ENCODE results near the gene GJB1.
"Not testable (repeated sequence)": the region's sequence is repeated elsewhere in the genome, so short reads cannot be mapped to it uniquely, and the experiment has no call there.

Gene GJB1

DNA sequence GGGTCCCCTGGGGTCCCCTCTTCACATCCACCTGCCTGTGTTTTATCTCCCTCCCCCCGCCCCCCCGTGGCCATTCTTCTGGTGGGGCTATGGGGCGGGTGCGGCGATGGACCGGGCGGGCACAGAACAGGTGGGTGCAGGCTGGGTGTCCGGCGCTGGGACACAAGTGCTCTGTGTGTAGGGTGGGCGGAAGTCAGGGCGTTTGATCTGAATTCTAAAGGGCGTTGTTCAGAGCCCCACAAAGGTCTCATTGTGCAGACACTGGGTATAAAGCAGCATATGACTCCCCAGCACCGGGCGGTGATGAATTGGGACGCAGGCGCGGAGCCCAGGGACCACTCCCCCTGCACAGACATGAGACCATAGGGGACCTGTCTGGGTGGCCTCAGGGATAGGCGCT, at the start of gene GJB1:
Gene GJB1 (plus strand): TSS at position 296 of the 400 bp plus-strand sequence. CDS start 484 bp downstream, outside the sequence.
- DNase-seq: no peak

DNA sequence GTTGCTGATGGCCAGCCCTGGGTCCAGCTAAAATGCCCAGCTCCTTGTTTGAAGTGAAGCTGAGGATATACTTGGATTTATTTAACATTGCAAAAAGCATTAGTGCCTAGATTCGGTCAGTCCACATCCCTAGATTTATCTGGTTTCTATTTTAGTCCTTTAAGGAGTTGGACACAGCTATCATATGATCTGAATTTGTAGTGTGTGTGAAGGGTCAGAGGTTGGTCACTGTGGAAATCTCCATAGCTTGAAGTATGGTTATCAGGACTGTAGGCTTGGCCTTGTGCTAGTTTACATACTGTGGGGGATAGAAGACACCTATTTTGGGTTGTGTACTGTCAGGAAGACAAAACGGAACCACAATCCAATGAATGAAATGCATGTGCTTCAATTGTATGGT, 49.6 kb upstream of the GJB1 start:
- DNase-seq: no peak

DNA sequence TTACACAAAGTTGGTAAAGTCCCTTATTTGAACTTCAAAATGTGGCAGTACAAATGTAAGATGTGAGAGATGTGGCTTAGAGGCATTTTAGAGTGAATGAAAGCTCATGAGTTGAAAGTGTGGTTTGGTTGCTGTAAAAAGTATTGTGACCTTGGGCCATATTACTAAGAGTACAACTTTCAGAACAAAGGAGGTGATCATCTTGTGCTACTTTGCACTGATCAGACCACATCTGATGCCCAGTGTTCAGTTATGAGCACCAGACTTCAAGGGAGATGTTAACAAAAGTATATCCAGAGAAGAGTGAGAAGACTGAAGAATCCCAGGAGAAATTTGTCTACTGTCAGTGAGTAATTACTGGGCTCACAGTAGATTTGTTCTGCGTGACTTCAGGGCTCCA, 48.2 kb upstream of the GJB1 start:
- no peak for DNase-seq

DNA sequence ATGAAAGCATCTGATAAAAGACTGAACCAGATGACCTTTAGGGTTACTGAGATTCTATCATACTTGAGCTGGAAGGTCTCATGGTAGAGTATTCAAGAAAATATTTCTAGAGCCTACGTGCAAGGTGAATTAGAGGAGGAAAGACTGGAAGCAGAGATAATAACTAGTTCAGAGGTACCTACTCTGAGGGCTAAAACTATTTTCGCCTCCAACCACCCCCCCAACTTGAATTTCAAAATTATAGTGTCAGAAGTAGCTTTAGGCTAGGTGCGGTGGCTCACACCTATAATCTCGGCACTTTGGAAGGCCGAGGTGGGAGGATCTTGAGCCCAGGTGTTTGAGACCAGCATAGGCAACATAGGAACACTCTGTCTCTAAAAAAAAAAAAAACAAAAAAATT, 47.5 kb upstream of the GJB1 start:
- no peak for DNase-seq

DNA sequence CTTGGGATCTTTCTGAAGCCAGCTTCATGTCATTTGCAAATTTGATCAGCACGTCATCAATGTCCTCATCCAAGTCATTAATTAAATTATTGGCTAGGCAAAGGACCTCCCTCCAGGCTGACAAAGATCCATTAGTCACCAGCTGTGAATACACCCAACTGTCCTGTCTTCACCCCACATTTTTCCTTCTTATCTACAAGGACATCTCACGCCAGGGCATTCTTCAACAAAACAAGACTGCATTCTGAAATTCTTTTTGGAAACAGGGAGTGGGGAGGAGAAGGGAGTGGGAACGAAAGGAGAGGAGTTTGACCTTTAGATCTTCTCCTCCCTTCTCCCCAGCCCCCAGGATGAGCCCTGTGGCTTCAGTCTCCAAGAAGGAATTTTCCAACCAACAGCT, 45.7 kb upstream of the GJB1 start:
- no peak for DNase-seq

DNA sequence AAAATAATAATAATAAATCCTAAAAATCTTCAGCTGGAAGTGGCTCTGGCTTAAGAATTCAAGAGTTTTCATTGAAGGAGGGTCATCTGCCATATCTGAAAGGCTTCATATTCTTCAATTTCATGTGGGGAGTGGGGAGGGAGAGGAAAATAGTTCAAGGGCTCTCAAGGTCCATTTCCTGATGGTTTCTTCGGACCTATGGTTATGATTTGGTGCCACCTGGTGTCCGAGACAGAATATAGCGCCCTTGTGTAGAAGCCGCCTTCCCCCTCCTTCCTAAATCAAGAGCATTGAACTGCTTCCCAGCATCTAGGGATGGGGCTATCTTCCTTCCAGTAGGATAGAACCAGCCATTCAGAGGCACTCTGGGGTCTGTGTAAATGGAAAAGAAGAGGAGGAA, 44.1 kb upstream of the GJB1 start:
- DNase-seq: peak; percentile 58

DNA sequence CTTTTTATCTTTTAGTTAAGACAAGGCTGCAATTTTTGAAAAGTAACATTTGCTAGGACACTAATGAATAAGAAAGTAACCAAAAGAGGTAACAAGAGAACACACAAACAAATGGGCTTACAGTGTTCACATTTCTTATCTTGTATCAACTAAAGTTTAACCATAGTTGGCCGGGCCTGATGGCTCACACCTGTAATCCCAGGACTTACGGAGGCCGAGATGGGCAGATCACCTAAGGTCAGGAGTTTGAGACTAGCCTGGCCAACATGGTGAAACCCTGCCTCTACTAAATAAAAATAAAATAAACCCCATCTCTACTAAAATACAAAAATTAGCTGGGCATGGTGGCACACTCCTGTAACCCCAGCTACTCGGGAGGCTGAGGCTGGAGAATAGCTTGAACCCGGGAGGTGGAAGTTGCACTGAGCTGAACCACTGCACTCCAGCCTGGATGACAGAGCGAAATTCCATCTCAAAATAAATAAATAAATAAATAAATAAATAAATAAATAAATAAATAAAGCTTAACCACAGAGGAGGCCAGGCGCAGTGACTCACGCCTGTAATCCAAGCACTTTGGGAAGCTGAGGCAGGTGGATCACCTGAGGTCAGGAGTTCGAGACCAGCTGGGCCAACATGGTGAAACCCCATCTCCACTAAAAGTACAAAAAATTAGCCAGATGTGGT, 42.3 kb upstream of the GJB1 start:
- DNase-seq: not testable (repeated sequence)

DNA sequence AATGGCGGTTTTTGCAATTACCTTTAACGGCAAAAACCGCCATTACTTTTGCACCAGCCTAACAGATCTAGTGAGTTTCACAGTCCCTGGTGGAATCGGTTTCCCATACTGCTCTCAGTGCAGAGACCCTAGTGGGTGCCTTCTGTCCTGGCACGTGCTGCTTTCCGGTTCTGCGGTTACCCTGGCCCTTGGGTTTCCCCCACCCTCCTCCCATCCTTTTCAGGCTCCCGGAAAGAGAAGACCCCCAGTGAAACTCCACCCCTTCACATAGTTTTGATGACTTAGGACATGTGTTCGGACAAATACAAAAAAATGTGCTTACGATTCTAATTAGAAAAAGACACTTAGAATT, 41.5 kb upstream of the GJB1 start:
- DNase-seq: peak; percentile 75

DNA sequence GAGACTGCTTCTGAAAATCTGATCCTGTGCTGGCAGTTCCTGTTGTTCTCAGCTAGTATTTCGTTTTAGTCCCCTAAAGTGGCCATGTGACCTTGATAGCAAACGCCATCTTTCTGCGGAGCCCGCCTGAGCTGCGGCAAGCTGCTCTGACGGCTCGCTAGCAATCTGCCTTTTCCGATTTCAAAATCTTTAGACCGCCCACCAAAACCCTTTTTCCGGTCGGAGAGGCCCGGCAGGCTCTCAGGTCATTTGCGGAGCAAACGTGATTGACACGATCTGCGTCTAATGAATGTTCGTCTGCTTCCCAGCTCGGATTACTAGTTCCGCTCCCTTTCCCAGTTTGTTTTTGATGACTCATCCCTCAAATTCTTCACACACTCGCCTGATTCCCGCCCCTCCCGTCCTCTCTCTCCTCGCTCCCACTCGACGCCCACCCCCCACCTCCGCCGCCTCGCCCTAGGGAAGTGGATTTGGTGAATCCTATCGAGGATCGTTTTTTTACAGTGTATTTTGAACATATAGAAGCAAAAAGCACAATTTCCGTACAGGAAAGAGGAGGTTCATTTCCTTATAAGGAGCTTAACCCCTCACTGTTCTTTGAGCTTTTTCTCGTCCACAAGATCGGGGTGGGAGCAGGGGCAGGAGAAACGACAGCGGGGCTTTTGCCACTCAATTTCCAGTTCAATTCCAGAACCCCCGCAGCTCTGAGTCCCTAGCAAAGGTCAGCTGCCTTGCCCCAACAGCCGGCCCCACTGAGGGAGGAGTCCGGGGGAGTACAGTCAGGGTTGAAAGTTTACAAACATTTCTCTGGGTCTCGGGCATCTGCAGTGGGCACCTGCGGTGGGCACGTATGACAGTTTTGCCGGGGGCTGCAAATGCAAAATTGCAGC, 40.9 kb upstream of the GJB1 start:
- DNase-seq: peak; percentile 93

DNA sequence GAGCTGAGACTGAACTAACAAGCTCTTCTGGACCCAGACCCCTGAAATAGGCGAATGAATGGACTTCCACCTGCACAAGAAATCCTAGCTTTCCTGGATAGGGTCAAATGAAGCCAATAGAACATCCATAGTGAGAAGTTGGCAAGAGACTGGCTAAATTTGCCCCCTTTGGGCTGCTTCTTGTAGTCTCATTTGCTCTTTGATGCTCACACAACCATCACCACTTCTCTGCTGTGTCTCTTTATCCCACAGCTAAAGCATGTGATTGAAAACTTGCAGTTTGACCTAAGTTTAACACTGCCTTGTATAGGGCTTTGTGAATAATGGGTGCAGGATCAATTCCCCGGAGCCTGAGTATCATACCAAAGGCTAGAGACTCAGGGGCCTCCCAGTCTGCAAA, 40.2 kb upstream of the GJB1 start:
- no peak for DNase-seq

DNA sequence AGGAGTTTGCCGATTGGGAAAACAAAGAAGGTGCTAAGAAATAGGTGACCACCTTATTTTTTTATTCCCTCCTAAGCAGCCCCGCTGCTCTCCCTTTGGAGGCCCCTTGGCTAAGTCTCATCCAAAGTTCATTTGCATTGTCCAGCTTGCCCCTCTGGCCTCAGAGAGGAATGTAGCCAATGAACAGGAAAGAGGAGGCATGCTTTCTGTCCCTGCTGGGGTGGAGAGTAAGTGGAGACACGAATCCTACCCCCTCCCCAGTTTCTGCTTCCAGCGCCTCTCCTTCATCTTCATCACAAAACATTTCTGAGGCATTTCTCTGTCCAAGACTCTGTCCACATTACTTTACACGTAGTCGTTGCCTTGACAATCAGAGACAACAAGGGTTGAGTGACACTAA, 39.7 kb upstream of the GJB1 start:
- DNase-seq: no peak

DNA sequence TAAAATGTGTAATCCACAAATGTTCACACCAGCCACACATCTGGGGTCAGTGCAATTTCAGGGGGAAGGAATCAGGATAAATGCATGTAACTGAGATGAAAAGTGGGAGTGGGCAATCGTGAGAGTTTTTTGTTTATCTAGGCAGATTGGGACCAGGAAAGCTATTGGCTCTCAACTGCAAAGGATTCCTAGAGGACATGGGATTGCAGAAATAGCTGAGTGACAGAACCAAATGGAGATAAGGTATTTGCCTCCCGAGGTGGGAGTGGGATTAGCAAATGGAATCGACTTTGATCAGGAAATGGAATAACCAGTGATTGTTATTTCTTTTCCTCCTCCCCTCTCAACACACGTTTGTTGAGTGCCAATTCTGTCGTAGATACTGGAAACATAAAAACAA, 38.9 kb upstream of the GJB1 start:
- no peak for DNase-seq

DNA sequence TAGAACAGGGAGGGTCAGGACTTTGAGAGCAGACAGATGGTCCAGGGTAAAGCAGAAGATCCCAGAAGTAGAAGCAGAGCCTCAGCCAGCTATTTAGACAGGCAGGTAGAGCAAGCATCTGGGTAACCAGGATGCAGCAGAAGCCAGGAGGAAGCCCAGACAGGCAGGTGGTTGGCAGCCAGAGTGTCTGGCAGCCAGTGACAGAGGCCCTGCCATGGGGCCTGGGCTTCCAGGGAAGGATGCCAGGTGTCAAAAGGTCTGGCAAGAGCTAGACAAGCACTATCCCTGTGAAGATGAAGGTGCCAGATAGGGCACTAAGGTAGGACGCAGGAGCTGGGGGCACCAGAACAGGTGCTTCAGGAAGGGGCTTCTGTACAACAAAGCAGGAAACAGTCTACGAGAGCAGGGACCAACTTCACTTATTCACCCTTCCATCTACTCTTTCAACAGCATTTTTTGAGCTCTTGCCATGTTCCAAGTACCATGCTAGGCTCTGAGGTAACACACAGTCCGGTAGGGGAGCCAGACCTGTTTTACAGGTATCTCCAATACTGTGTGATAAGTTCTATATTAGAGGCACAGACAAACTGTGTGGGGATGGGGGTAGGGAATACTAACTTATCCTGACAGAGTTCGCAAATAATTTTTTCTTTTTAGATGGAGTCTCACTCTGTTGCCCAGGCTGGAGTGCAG, 38.1 kb upstream of the GJB1 start:
- DNase-seq: no peak

DNA sequence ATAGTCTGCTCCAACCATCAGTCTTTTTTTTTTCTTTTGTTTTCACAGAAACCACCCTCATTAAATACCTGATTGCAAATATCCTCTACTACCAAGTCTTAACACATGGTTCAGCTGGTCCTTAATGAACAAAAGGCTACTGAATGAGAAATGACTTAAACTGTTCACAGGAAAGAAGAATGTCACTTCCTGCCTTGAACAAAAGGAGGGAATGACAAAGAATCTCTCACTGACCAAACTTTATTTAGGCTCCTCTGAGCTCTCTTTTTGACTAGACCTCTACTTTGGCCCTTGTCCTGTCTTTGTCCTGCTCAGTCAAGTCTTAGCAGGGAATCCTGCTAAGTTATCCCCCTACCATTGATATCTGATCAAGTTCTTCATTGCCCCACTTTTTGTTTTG, 31.8 kb upstream of the GJB1 start:
- peak; percentile 11 for DNase-seq

DNA sequence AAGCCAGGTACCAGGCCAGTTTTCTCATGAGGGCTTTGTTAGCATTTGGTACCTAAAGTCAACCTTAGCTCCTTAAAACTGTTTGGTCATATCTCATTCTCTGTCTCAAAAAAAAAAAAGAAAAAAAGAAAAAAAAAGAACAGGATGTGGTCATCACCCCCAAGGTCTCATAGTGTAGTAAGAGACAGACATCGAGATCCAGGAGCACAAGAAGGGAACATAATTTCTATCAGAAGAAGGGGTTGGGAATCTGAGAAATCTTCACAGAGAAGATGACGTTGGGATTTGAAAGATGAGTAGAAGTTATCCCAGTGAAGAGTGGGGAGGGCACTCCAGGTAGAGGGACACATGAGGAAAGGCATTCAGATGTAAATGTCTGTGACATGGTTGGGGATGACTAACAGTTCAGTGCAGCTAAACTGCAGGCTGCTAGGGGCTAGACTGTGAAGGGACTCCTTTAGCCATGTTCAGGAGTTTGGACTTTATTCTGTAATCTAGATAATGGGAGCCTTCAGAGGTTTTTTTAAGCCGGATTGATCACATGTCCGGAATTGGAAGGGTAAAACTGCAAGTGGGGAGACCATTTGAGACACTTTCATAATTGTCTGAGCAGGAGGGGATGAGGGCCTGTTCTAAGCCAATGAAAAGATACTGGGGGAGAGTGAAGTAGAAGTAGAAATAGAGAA, 26.9 kb upstream of the GJB1 start:
- peak; percentile 32 for DNase-seq

DNA sequence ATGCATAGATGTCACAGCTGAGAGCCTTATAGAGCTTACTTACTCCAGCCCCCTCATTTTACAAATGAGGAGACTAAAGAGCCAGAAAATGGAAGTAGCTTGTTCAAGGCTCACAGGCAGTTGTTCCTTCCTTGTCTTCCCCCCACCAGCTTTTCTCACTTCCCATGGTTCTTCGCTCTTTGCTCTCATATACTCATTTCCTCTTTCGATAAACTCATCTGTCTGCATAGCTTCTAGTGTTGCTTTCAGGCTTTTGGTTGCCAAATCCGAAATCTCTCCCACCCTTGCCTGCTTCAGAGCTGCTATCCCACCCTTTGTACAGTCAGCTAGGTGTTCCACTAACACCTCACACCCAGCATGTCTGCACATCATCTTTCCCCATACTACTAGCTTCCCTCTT, 25.0 kb upstream of the GJB1 start:
- DNase-seq: peak; percentile 50

DNA sequence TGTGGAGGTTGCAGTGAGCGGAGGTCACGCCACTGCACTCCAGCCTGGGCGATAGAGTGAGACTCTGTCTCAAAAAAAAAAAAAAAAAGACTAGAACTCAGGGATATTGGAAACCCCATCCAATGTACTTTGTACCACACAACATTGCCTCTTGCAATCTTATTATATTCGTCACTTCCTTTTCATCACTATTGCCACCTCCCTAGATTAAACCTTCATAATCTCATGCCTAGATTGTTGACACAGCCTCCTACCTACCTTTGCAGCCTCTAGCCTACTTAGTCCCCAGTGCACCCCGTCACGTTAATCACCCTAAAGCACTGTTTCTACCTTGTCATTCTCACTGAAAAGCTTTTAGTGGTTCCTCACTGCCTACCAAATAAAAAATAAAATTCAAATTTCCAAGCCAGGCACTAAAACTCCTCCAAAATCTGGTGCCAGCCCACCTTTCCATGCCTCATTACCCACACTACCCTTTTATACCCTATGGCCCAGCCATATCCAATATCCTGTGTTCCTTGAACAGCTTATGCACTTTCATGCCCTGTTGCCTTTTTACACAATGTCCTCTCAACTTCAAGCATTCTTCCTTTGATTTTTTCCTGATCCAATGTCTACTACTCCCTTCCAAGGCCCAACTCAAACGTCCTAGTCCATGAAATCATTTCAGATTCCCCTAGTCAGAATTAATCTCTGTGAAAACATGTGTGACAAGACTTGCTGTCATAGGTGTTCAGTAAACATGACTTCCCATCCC, 23.6 kb upstream of the GJB1 start:
- DNase-seq: no peak

DNA sequence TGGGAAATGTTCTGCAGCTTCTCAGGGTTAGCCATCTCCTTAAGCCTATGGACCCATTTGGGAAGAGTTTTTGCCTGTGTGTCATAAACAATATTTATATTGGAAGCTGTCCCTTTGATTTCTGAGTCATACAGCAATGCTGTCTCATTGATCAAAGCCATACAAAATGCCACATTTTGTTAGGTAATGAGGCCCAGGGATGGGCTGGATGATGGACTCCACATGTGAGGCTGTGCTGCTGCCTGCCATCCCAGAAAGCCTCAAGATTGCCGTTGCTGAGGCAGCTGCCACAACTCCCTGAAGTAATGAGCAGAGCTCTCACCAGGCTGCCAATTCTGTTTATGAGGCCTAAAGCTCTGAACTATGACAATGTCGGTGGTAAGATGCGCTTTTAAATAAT, 12.2 kb upstream of the GJB1 start:
- DNase-seq: no peak

DNA sequence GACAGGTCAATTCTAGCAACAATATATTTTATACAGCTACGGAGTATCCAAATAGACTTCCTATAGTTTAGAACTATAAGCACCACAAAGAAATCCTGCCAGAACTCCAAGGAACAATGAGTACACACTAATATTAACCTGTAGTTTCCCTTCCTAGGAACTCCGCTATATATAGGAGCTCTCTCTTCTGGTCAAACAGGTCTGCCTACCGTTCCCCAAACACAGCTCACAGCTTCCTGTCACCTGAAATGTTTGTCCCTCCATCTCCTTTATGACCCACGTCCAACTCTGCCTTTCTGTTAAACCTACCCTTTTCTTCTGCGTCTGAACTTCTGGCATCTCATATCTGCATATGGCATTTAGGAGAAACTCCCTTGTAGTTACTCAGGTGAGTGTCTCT, 10.5 kb upstream of the GJB1 start:
- no peak for DNase-seq

DNA sequence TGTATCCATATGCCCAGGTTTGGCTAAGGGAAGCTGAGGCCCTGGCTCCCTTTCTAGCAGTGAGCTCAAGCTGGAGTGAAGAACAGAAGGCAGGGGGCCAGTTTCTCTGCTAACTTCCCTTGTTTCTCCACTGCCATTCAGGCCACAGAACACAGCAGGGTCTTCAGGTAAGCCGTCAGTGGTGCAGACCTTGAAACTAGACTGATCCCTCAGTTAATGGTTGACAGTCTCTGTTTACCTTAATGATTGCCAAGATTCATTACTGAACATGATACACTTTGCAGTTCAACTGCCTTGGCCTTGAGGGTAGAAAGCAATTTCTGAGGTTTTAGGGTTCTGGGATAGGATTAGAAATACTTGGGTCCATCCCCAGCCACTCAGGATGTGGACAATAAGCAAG, 8.9 kb upstream of the GJB1 start:
- DNase-seq: no peak

DNA sequence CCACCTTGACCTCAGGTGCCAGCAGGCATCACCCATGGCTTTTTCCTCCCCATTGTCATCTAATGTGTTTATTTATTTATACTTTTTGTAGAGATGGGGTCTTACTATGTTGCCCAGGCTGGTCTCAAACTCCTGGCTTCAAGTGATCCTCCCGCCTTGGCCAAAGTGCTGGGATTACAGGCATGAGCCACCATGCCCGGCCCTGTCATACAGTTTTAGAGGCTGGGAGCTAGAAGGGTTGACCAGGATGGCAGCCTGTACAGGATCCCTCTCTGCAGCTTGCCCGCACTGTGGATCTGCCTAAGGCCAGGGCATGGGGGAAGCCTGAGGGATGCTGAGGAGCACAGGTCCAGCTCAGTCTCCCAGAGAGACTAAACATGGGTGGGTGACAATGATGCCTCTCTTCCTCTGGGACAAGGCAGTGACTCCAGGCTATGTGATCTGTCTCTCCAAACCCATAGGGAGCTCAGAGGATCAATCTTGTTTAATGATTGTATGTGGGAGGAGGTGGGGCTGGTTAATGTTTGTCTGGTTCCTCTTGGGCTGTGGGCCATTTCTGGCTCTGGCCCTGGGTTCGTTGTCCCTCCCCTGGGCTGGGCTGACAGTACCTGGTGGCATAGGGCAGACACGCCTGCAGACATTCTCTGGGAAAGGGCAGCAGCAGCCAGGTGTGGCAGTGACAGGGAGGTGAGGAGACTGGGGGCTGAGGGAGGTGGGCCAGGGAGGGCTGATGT, 8.3 kb upstream of the GJB1 start:
- DNase-seq: no peak

All from activated CD4-positive, alpha-beta T cell treated with anti-CD3 and anti-CD28 coated beads, Interleukin-10, Interleukin-2, amounts not matched to agents 100 ng/mL and 50 ng/mL, durations not matched to agents 16 hours and 8 hours (primary cell).